ENCODE results near the gene THG1L. TPM values are rescaled to one million over a fixed set of nuclear protein-coding genes. Genes with fewer than 3 reads are reported as not detected.
A peak's percentile ranks its signal among the peaks of the same experiment; 100 is the strongest.

The THG1L gene
- total RNA-seq, 1 donor from 2014 or later: 11.3 TPM

DNA sequence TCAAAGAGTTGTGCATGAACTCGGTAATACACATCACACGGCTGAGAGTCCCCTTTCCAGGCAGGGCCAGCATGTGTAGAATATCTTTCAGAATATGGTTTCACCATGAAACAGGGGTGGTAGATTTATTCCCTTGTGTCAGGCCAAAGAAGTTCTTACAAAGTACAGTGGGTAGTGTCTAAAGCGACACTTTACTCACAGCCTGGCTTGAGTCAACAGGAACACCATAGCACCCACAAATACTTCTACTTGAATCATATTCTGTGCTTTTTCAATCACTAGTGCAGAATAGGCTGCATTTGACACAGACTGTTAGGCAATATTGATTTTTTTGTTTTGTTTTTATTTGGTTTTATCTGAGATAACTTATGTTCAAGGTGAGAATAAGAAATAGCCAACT lies 24.9 kb downstream of the THG1L start:
- H3K27me3 ChIP-seq (ENCODE audit: low read depth): no peaks in the 10 kb centered on the region
- no peak for DNase-seq
- no peaks in the 10 kb centered on the region for H3K9me3 ChIP-seq
- no peak overlapping the region for H3K27ac ChIP-seq
- intact Hi-C loops (cut with DNase I): no loop called here
- no peak overlapping the region for H3K4me3 ChIP-seq
- no peak for ATAC-seq
- H3K36me3 ChIP-seq: peaks cover 71% of the 10 kb centered on the region
- no peaks in the 10 kb centered on the region for H3K4me1 ChIP-seq
- TF ChIP-seq, protein P1, sequence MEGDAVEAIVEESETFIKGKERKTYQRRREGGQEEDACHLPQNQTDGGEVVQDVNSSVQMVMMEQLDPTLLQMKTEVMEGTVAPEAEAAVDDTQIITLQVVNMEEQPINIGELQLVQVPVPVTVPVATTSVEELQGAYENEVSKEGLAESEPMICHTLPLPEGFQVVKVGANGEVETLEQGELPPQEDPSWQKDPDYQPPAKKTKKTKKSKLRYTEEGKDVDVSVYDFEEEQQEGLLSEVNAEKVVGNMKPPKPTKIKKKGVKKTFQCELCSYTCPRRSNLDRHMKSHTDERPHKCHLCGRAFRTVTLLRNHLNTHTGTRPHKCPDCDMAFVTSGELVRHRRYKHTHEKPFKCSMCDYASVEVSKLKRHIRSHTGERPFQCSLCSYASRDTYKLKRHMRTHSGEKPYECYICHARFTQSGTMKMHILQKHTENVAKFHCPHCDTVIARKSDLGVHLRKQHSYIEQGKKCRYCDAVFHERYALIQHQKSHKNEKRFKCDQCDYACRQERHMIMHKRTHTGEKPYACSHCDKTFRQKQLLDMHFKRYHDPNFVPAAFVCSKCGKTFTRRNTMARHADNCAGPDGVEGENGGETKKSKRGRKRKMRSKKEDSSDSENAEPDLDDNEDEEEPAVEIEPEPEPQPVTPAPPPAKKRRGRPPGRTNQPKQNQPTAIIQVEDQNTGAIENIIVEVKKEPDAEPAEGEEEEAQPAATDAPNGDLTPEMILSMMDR (IDR thresholded peaks at IDR 0.05): no peak

DNA sequence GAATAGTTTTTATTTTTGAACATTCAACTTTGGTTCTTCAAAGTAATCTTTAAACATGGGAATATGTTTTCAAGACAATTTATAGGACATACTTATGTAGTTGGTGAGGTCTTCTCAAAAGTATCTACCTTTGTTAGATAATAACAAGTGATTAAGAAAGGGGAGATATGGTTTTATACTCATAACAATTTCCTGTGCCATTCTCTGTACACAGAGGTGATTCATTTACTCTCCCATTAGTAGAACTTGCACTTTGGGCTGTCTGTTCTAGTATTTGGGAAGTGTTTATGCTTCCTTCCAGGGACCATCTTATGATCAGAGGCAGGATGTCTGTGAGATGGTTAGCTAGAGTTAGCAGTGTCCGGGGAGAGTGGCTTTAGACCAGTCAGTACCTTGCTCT lies 27.5 kb downstream of the THG1L start:
- ATAC-seq (no peak), DNase-seq (no peak)
- Histone ChIP-seq H3K36me3 (peaks cover 46% of the 10 kb centered on the region), H3K4me3 (no peak overlapping the region), H3K27ac (no peak overlapping the region), H3K27me3 (ENCODE audit: low read depth) (no peaks in the 10 kb centered on the region), H3K4me1 (no peaks in the 10 kb centered on the region), H3K9me3 (no peaks in the 10 kb centered on the region)
- TF ChIP-seq, protein P1 (IDR thresholded peaks at IDR 0.05): no peak
- intact Hi-C loops (cut with DNase I): no loop called here

DNA sequence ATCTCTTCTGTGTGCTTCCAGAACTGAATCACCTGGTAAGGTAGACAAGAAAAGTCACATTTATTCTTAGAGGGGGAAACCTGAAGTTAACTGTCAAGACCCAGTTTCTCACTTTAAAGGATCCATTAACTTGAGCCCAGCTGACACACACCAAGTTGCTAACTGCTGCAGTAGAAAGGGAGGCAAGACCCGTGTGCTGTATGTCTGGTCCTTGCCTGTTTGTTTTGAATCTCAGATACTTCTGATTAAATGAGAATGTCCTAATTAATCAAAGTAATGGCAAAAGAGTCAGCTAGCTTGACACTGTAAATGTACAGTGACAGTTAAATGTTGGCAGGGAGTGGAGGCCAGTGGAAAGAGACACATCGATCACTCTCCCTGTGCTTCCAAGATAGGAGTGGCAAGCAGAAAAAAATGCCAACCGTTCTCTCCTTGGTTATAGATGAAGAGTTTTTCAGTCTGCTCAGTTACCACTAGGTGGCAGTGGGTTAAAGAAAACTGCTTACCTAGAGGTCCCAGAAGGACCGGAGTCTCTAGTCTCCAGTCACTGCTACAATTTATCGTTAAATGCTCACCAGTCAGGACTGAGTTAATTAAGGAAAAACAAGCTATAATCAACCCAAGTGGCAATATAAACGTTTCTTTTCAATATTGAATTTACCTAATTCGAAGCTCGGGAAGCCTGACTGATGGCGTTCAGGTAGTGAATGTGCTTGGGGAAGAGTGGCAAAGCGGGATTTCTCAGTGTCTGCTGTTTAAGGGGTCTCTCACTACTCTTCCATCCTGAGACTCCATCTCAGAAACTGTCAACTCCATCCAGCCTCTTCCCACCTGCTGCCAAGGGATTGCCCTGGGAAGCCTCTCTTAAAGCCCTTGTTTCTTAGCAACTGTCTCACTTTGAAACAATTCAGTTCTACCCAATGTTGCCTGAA lies 30.7 kb downstream of the THG1L start:
- peaks cover 17% of the 10 kb centered on the region for H3K36me3 ChIP-seq
- intact Hi-C loops (cut with DNase I): no loop called here
- TF ChIP-seq, protein P1 (IDR thresholded peaks at IDR 0.05): peak; percentile 77
- no peak overlapping the region for H3K27ac ChIP-seq
- ATAC-seq (peak; percentile 80 to 89), DNase-seq (no peak)
- no peaks in the 10 kb centered on the region for H3K9me3 ChIP-seq
- H3K4me3 ChIP-seq: no peak overlapping the region
- H3K27me3 ChIP-seq (ENCODE audit: low read depth): no peaks in the 10 kb centered on the region
- H3K4me1 ChIP-seq: no peaks in the 10 kb centered on the region

DNA sequence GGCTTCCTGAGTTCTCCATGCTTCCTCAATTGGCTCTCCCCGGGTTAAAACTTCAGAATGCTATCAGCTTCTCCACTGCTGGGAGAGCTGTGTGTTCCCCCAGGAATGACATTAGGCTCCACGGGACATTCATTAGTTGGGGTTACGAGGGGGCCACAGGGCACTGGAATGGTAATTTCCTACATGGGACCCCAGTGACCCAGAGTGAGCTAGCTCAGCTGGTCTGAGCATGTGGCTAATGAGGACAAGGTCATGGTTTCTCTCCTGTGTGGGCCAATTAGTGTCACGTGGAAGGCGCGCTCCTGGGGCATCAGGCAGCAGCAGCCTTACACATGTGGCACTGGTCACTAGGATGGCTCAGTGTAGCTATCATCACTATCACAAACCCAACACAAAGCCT lies 33.3 kb downstream of the THG1L start:
- H3K9me3 ChIP-seq: no peaks in the 10 kb centered on the region
- H3K4me1 ChIP-seq: no peaks in the 10 kb centered on the region
- intact Hi-C loops (cut with DNase I): no loop called here
- H3K27me3 ChIP-seq (ENCODE audit: low read depth): no peaks in the 10 kb centered on the region
- TF ChIP-seq, protein P1 (IDR thresholded peaks at IDR 0.05): no peak
- no peak overlapping the region for H3K4me3 ChIP-seq
- no peak for DNase-seq
- H3K36me3 ChIP-seq: peaks cover under 1% of the 10 kb centered on the region
- no peak for ATAC-seq
- H3K27ac ChIP-seq: no peak overlapping the region

DNA sequence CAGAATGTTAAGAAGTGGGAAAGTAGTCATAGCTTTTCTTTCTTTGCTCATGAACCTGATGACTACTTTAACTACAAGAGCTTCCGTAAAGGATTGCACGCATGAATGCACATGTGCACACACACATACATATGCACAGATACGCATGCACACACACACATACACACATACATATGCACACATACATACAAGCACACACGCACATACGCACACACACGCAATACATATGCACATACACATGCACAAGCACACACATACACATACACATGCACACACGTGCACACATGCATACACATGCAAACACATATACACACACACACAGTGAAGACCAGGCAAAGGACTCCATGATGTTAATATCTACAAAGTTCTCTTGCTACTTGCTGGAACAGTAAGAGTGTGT lies 35.2 kb downstream of the THG1L start:
- no peak for ATAC-seq
- TF ChIP-seq, protein P1 (IDR thresholded peaks at IDR 0.05): no peak
- intact Hi-C loops (cut with DNase I): no loop called here

More for the DNA sequence above, 35.2 kb downstream of the THG1L start:
- H3K9me3 ChIP-seq: no peaks in the 10 kb centered on the region
- no peaks in the 10 kb centered on the region for H3K4me1 ChIP-seq
- no peak for DNase-seq
- H3K27ac ChIP-seq: no peak overlapping the region
- no peak overlapping the region for H3K4me3 ChIP-seq
- no peaks in the 10 kb centered on the region for H3K36me3 ChIP-seq
- no peaks in the 10 kb centered on the region for H3K27me3 ChIP-seq (ENCODE audit: low read depth)

All from lower lobe of right lung (tissue), 2 donors.